ACC112 (cell line): ENCODE data around the gene CSTF1.

Experiments used
- H2AFZ ChIP-seq: fragments of 200-600 bp; sonication (generic); one replicate; pipeline ENCODE4 v1.6.0; 2017; ENCODE audit warnings: antibody characterized with exemption, low read length; ENCODE audit not compliant: unreplicated experiment
- H3K27ac ChIP-seq: fragments of 200-600 bp; sonication (generic); 2 replicates; pipeline ENCODE4 v1.5.1; 2014; ENCODE audit warnings: low read depth, mild to moderate bottlenecking, antibody characterized with exemption, low read length, moderate library complexity
- H3K27me3 ChIP-seq: fragments of 200-600 bp; sonication (generic); 2 replicates; pipeline ENCODE4 v1.6.1; 2014; ENCODE audit warnings: mild to moderate bottlenecking, antibody characterized with exemption, low read length, moderate library complexity, mixed read lengths; ENCODE audit not compliant: insufficient read depth
- H3K36me3 ChIP-seq: fragments of 200-600 bp; sonication (generic); 2 replicates; pipeline ENCODE4 v1.6.1; 2016; ENCODE audit warnings: mild to moderate bottlenecking, antibody characterized with exemption, low read length, moderate library complexity, mixed read lengths; ENCODE audit not compliant: insufficient read depth
- H3K4me1 ChIP-seq: fragments of 200-600 bp; sonication (generic); one replicate; pipeline ENCODE4 v1.6.1; 2016; ENCODE audit warnings: low read length, mixed read lengths; ENCODE audit not compliant: insufficient read depth, unreplicated experiment, control insufficient read depth
- H3K4me3 ChIP-seq: fragments of 200-600 bp; sonication (generic); 2 replicates; pipeline ENCODE4 v1.5.1; 2014; ENCODE audit warnings: mild to moderate bottlenecking, low read depth, low read length
- H3K79me2 ChIP-seq: fragments of 200-600 bp; sonication (generic); one replicate; pipeline ENCODE4 v1.6.0; 2016; ENCODE audit warnings: low read length; ENCODE audit not compliant: control insufficient read depth, unreplicated experiment, insufficient read depth

The CSTF1 gene

DNA sequence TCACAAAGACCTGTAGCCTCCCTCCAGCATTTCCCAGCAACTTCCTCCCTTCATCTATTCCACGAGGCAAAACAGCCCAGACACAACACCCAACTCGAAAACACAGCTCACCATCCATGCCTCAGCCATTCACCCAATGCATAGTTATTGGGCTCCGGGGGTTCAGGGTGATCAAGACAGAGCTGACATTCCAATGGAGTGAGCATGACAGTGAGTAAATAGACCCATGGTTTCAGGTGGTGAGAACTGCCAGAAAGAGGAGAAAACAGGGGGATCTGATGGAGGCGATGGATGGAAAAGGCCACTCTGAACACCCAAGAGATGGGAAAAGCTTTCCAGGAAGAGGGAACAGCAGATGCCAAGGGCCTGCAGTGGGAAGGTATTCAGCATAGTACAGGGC is 25.5 kb downstream of the CSTF1 start:
- H3K4me3 ChIP-seq: no peak overlapping the region
- no peaks in the 10 kb centered on the region for H3K27me3 ChIP-seq
- H3K27ac ChIP-seq: no peak overlapping the region; the same call in 1 of the 2 replicates
- peaks cover 44% of the 10 kb centered on the region for H3K4me1 ChIP-seq
- no peak overlapping the region for H2AFZ ChIP-seq
- no peaks in the 10 kb centered on the region for H3K36me3 ChIP-seq
- H3K79me2 ChIP-seq: no peaks in the 10 kb centered on the region

GRCh38 chr20:56418385-56418861 is 26.0 kb downstream of the CSTF1 start:
- Histone ChIP-seq H3K4me3 (no peak overlapping the region), H3K79me2 (no peaks in the 10 kb centered on the region), H3K27me3 (no peaks in the 10 kb centered on the region), H2AFZ (no peak overlapping the region), H3K36me3 (no peaks in the 10 kb centered on the region), H3K4me1 (peaks cover 47% of the 10 kb centered on the region), H3K27ac (peak overlapping the region; percentile 67)

GRCh38 chr20:56420028-56420427 is 27.6 kb downstream of the CSTF1 start:
- H3K4me1 ChIP-seq: peaks cover 40% of the 10 kb centered on the region
- no peak overlapping the region for H3K4me3 ChIP-seq
- no peaks in the 10 kb centered on the region for H3K79me2 ChIP-seq
- H2AFZ ChIP-seq: no peak overlapping the region
- no peaks in the 10 kb centered on the region for H3K36me3 ChIP-seq
- H3K27me3 ChIP-seq: no peaks in the 10 kb centered on the region
- H3K27ac ChIP-seq: no peak overlapping the region

- Histone ChIP-seq H3K4me1 (peaks cover 34% of the 10 kb centered on the region), H3K27ac (no peak overlapping the region), H3K27me3 (no peaks in the 10 kb centered on the region), H2AFZ (no peak overlapping the region), H3K36me3 (no peaks in the 10 kb centered on the region), H3K4me3 (no peak overlapping the region), H3K79me2 (no peaks in the 10 kb centered on the region)
These were observed 28.7 kb downstream of the CSTF1 start for GRCh38 chr20:56420940-56421688.

DNA sequence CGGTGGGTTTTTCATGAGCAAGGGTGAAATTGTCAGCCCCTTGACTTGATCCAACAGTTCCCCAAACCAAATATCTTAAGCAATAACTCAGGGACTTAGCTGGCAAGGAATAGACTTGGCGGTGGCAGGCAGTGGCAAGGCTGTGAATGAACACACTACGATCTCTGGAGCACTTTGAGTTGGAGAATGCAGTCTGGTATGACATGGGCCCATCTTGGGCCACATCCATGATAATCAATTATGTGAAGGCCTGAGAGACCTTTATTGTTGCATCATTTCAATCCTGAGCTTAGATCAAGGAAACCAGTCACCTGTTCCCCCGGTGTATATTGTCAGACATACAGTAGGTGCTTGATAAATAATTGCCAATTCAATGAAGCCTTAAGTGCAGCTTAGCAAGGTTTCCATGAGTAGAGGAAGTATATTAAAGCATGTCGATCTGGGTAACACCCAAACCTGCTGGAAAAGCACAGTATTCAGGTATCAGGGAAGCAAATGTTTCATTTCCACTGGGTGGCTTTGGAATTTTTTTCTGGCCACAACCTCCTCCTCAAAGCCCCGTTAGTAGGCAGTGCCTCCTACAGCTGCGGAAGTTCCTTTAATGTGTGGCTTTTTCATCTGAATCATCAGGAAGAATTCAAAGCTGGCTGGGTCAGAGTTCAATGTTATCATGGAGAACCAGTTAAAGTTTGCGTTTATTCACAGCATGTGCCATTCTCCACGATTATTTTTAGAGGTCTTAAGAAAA is 29.8 kb downstream of the CSTF1 start:
- peak overlapping the region; percentile 32; the same call in 1 of the 2 replicates for H3K4me3 ChIP-seq
- peaks cover 34% of the 10 kb centered on the region for H3K4me1 ChIP-seq
- H3K27ac ChIP-seq: peak overlapping the region; percentile 72

DNA sequence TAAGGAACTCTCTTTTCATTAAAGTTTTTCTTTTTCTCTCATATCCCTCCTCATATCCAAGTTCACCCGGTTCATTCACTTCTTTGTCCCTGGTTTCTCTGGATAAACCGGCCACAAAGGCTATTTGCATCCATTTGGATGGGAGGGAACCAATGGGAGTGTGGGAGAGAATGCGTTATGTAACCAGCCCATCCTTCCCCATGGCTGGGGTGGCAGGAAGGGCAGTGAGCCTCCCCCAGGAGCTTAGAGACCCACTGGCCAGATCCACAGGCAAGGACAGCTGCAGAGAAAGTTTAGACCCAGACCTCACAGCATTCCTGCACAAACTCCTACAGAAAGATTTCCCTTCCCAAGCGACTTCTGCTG is 30.4 kb downstream of the CSTF1 start:
- no peaks in the 10 kb centered on the region for H3K27me3 ChIP-seq
- H3K4me3 ChIP-seq: peak overlapping the region; percentile 32; the same call in 1 of the 2 replicates
- no peaks in the 10 kb centered on the region for H3K79me2 ChIP-seq
- H3K36me3 ChIP-seq: no peaks in the 10 kb centered on the region
- peaks cover 33% of the 10 kb centered on the region for H3K4me1 ChIP-seq
- H2AFZ ChIP-seq: peak overlapping the region; percentile 57
- H3K27ac ChIP-seq: peak overlapping the region; percentile 72

More for the DNA sequence above, 29.8 kb downstream of the CSTF1 start:
- Histone ChIP-seq H3K36me3 (no peaks in the 10 kb centered on the region), H2AFZ (peak overlapping the region; percentile 57), H3K27me3 (no peaks in the 10 kb centered on the region), H3K79me2 (no peaks in the 10 kb centered on the region)

DNA sequence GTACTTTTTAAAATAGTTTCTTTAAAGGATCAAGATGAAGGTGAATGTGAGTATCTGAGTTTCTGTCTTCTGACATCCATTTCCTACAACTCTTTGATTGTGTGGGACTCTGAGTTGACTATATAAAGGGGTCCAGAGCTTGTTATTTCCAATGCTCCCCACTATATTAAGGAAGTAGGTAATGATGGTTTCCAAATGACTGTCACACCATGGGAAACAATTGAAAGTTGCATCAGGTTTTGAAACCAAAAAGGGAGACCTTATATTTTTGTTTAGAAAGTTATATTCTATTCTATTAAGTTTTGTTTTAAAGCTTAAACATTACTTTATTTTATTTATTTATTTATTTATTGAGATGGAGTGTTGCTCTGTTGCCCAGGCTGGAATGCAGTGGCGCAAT is 30.8 kb downstream of the CSTF1 start:
- peak overlapping the region; percentile 72 for H3K27ac ChIP-seq
- no peaks in the 10 kb centered on the region for H3K27me3 ChIP-seq
- H3K79me2 ChIP-seq: no peaks in the 10 kb centered on the region
- H3K4me3 ChIP-seq: no peak overlapping the region
- H3K4me1 ChIP-seq: peaks cover 29% of the 10 kb centered on the region
- H2AFZ ChIP-seq: peak overlapping the region; percentile 57
- H3K36me3 ChIP-seq: no peaks in the 10 kb centered on the region

- H3K36me3 ChIP-seq: no peaks in the 10 kb centered on the region
- H3K79me2 ChIP-seq: no peaks in the 10 kb centered on the region
- peaks cover 25% of the 10 kb centered on the region for H3K4me1 ChIP-seq
- H3K4me3 ChIP-seq: no peak overlapping the region
- H2AFZ ChIP-seq: no peak overlapping the region
- no peak overlapping the region for H3K27ac ChIP-seq
- H3K27me3 ChIP-seq: no peaks in the 10 kb centered on the region
These were observed 31.4 kb downstream of the CSTF1 start for GRCh38 chr20:56423886-56424285.

- no peak overlapping the region for H3K4me3 ChIP-seq
- no peak overlapping the region for H3K27ac ChIP-seq
- peaks cover 29% of the 10 kb centered on the region for H3K4me1 ChIP-seq
- no peak overlapping the region for H2AFZ ChIP-seq
- no peaks in the 10 kb centered on the region for H3K36me3 ChIP-seq
- no peaks in the 10 kb centered on the region for H3K27me3 ChIP-seq
- H3K79me2 ChIP-seq: no peaks in the 10 kb centered on the region
These were observed 32.5 kb downstream of the CSTF1 start for GRCh38 chr20:56424931-56425330.

DNA sequence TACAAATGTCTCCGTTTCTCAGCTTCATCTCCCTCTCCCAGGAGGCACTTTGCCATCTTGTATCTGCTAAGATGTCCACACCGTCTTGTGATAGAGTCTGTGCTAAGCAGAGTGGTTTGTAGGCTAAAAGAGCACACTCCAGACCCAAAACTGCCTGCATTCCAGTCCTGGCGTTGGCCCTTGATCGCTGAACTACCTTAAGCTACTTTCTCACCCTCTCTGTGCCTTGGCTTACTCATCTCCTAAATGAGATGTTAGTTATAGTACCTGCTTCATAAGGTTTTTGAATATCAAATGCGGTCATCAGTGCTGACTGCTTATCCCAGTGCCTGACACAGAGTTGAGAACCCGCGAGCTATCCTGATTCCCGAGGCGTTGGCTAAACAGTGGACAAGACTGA is 33.6 kb downstream of the CSTF1 start:
- peaks cover 31% of the 10 kb centered on the region for H3K4me1 ChIP-seq
- no peaks in the 10 kb centered on the region for H3K36me3 ChIP-seq
- H3K27ac ChIP-seq: no peak overlapping the region
- no peaks in the 10 kb centered on the region for H3K79me2 ChIP-seq
- no peak overlapping the region for H3K4me3 ChIP-seq
- no peak overlapping the region for H2AFZ ChIP-seq
- H3K27me3 ChIP-seq: no peaks in the 10 kb centered on the region

- no peaks in the 10 kb centered on the region for H3K79me2 ChIP-seq
- no peak overlapping the region for H2AFZ ChIP-seq
- no peak overlapping the region for H3K27ac ChIP-seq
- H3K27me3 ChIP-seq: no peaks in the 10 kb centered on the region
- no peak overlapping the region for H3K4me3 ChIP-seq
- no peaks in the 10 kb centered on the region for H3K36me3 ChIP-seq
- H3K4me1 ChIP-seq: peaks cover 28% of the 10 kb centered on the region
These were observed 34.5 kb downstream of the CSTF1 start for GRCh38 chr20:56426926-56427325.
